Lung microvascular endothelial cell (primary cell): Measurements from ENCODE around the gene LAMTOR3. TPM values are rescaled to one million over a fixed set of nuclear protein-coding genes. Genes with fewer than 3 reads are reported as not detected.

Source experiments
- DNase-seq, 2 donors: peaks; one replicate each; pipeline versions ENCODE4 v3.0.0 to v3.0.0-alpha.2; 2010; ENCODE audit warnings: low read depth in 2 of 2
- total RNA-seq: library from RNA; depleted of rRNA; stranded (reverse); fragments of >200 nt; gene quantifications from 2 replicates; pipeline ENCODE4 v1.2.1, GENCODE V29; 2014

Gene LAMTOR3, protein sequence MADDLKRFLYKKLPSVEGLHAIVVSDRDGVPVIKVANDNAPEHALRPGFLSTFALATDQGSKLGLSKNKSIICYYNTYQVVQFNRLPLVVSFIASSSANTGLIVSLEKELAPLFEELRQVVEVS
- 13.7 and 19.2 TPM in 2 replicates for total RNA-seq

DNA sequence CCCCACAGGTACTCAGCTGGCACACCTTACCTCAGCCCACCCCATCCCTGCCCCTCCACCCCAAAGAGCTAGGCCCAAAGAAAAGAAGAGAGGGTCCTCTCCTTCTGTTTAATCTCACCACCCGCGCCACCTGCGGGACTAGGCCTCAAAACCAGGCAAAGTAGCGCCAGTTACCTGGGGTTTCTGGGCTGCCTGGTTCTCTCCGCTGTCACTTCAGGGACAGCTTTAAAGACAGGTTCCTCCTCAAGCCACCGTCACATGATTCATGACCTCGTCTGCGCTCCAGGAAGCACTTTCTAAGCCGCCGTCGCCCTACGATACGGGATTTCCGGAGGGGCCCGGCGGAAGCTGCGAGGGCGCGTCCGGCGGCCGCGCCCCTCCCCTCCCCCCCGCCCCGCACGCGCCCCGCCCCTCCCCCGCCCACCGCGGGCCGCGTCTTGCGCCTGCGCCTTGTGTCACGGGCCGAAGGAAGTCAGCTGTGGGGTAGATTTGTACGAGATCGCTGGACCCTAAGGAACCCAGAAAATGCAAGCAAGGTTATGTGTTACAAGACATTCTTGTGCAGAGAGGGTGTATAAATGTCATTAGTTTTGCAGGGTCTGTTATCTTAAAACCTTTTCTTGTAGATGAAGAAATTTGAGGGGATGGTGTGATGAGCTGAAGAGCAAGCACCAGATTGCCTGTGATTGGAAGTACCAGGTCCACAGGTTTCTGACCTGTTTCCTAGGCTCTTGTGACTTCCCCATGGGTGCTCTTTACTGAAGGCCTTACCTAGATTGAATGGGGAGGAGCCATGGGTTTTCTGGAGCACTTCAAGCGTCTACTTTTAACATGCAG is at the start of gene LAMTOR3:
TSS of gene LAMTOR3 (minus strand) at position 267 of the 837 bp plus-strand sequence. CDS start 464 bp downstream, outside the sequence.
- peak; percentile 87 to 92 for DNase-seq

DNA sequence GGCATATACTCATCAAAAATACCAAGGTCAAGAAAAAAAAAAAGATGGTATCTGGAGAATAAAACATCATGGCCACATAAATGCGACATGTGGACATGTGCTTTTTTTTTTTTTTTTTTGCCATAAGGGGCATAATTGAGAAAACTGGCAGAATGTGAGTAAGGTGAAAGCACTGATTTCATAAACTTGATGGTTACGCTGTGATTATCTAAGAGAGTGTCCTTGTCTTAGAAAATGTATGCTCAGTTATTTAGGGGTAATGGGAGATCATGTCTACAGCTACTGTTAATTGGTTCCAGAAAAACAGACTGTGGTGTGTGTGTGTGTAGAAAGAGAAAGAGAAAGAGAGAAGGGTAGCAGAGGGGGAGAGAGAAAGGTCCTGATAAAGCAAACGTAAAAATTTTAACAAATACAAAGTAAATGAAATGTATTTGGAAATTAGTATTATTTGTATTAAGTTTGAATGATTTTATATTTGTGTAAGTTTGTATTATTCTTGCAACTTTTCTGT is 44.1 kb upstream of the LAMTOR3 start:
- no peak for DNase-seq

DNA sequence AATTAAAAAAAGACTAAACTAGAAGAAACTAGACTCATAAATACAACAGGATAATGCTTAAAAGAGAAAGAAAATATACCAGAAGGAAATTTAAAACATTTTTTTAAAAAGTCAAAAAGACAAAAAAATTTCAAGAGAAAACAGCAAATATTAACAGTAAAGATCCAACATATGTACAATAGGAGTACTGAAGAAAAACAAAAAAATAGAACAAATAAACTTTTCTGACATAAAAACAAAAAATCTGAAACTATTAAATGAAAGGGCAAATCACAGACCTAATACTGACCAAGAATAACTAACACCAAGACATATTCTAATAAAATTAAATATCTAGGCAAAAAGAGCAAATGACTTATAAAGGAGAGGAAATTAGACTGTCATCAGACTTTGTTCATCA is 40.7 kb upstream of the LAMTOR3 start:
- peak in 1 of 2 donors; percentile 2 for DNase-seq

DNA sequence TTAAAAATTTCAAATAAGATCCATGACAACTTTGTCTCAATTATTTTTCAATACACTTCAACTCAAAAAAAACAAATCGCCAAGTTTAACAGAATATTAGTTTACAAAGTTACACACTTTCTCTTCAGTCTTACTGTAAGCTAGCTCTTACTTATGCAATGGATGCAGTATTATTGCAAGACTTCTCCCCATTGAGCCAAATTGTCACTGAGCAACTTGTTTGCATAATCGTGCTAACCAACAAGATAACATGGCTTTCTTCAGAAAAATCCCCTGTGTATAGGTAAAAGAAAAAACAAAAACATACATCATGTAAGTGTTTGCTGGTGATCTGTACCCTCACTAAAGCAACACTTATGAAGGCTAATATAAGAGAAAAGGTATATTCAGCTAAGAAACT is 33.3 kb upstream of the LAMTOR3 start:
- DNase-seq, result no peak

DNA sequence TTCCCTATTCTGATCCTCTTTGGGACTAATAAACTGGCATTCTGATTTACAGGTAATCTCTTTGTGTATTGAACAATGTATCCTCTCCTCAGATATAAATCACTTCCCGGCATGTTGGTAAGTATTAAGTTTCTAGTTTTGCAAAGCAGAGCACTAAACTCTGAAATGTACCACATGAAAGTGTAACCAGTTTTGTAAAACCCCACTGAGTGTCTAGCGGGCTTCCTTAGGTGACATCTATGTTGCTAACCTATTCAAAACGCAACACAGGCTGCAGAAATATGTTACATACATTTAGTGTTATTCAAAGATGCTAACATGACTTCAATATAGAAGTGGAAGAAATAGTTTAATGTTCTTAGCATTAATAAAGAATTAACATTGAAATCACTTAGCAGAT is 26.9 kb upstream of the LAMTOR3 start:
- DNase-seq, result no peak

DNA sequence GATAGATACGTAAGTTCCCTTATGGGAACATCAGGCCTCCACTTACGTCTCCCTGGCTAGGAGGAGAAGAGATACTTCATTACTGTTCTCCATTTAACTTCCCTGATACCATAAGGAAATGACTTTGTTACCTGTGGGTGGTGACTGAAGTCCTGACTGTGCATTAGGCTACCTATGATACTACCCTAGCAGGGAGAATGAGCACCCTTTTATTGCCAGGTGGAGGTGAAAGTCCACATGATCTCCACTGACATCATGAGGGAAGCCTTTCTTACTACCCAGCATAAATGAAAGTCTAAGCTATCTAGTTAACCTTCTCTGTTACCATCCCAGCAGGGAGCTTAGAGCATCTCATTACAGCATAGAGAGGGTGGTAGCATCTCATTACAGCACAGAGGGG is 24.4 kb upstream of the LAMTOR3 start:
- no peak for DNase-seq

DNA sequence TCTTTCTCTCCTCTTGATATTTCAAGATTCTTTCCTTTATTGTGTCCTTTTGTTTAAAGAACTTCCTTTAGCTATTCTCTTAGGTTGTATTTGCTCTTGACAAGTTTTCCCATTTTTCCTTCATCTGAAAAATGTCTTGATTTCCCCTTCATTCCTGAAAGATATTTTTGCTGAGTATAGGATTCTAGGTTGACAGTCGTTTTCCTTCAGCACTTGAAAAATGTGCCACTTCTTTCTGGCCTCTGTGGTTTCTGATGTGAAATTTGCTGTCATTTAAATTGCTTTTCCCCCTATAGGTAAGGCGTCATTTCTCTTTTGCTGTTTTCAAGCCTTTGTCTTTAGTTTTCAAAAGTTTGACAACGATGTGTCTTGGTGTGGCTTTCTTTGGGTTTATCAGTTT is 23.3 kb upstream of the LAMTOR3 start:
- no peak for DNase-seq

DNA sequence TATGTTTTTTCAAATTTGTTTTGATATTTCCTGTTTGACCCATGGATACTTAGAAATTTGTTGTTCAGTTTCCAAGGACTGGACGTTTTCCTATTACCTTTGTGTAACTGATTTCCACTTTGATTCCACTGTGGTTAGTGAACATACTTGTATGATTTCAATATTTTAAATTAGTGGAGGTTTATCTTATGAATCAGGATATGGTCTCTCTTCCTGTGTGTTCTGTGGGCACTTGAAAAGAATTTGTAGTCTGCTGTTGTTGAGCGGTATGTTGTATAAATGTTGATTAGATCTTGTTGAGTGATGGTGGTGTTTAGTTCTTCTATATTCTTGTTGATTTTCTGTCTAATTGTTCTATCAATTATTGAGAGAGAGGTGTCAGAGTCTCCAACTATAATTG is 21.2 kb upstream of the LAMTOR3 start:
- DNase-seq, result no peak

DNA sequence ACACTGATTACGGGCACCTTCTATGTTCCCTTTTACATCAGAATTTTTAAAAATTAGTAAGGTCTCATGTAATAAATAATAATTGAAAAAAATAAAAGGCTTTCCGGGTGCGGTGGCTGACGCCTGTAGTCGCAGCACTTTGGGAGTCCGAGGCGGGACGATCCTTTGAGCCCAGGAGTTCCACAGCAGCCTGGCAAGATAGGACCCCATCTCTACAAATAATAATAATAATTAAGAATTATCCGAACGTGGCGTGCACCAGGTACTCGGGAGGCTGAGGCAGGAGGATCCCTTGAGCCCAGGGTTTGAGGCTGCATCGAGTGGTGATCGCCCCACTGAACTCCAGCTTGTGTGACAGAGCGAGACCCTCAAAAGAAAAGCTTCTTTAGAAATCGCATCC is 771 bp upstream of the LAMTOR3 start:
- no peak for DNase-seq

DNA sequence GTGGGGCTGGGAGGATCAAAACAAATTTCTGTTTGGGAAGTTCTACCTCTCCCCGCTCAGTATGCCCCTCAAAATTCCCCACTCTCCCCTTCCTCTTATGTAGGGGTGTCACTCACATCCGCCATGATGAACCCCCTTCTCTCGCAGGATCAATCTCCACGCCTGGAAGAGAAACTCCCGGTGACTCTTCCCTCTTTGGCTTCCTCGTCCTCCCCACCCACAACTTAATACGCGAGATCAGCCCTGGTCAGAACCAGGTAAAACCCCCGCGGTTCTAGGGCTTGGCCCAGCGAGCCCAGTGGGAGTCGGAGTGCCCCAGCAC is 427 bp downstream of the LAMTOR3 start:
- DNase-seq, result peak; percentile 1 to 22

DNA sequence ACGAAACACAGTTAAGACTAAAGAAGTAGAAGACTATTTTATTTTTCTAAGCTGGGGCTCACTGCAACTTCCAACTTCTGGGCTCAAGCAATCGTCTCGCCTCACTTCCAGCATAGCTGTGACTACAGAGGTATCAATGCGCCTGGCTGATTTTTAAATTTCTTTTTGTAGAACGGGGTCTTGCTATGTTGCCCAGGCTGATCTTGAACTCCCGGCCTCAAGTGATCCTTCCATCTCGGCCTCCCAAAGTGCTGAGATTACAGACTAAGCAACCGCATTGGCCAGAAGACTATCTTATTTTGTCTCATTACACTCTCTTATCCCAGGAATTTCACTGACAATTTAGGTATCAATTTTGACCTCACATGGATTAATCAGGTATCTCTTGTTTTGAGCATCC is 1.2 kb downstream of the LAMTOR3 start:
- no peak for DNase-seq

DNA sequence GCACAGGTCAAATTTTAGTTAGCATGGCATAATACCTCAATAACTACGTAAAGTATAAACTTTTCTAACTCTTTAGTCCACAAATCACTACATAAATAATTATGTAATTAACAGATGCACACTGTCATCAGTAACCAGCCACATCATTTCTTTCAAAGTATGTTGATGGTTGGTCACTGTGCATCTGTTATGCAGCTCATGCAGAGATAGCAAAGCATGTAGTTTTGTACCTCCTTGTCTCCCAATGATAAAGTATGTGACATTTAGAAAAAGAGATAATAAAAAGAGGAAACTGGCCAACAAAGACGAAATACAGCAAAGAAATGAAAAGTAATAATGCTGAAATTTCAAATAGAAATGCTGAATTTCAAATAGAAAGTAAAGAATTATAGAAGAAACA is 2.9 kb downstream of the LAMTOR3 start:
- no peak for DNase-seq

DNA sequence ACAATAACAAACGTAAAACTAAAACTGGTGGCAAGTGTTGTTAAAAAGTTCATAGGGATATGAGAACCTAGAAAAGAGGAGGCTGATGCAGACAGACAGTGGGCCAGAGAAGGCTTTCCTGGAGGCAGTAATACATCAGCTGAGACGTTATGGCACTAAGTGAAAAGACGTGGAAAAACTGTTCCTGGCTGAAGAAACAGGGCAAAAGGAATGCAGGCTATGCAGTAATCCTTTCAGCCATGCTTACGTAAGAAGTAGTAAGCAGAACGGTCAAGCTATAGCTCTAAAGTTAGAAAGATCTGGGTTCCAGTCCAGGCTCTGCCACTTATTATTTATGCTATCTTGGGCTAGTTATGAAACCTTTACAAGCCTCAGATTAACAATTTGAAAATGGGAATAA is 6.4 kb downstream of the LAMTOR3 start:
- DNase-seq, result no peak

DNA sequence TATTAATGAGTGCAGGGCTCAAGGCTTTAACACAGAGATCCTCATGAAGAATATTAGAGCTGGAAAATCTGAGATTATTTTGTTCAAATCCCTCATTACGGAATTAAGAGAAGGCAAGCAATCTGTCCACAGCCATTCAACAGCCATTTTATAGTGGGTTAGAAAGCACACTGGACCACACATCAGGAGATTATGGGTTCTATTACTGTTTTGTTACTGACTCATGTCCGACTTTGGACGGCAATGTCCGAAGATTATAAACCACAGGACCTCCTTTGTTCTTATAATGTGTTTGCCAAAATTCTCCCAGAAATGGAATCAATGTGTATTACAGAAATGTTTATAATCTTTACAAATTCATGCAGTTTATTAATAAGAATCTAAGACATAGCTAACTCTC is 8.1 kb downstream of the LAMTOR3 start:
- peak in 1 of 2 donors; percentile 16 for DNase-seq

DNA sequence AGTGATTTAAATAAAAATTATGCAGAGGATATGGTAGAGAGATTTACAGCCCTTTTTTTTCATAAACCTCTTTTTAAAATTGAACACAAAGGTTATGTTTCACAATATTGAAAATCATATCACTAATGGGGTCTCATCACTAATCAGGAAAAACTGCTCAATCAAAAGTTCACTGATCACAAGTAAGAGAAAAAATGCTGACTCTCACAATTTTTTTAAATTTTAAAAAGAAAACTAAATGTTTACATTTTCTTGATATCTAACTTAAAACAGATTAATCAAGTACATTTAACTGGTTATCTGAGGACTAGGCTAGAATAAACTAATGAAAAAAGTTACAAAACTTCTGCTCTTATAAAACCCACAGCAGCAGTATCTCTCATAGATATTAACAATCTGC is 8.5 kb downstream of the LAMTOR3 start:
- no peak for DNase-seq

DNA sequence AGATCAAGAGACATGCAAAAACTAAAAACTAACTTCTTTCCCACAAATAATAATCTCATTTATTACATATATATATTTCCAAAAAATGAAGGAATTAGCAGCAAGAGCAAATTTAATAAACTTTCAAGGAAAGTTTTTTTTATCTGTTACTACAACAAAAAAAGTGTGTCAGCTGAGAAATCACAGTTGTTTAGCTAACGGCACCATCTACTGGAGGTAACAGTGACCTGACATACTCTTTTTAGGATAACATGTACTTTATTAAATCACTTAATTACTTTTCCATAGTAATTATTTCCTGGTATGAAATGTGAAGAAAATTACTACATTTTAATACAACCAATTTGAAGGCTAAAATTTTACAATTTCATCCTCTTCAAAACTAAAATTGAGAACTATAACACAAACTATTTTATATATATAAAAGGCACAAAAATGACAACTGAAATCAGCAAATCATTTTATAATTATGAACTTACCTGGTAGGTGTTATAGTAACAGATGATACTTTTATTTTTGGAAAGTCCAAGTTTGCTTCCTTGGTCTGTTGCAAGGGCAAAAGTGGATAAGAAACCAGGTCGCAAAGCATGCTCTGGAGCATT is 9.1 kb downstream of the LAMTOR3 start:
- DNase-seq, result peak; percentile 8 to 61

DNA sequence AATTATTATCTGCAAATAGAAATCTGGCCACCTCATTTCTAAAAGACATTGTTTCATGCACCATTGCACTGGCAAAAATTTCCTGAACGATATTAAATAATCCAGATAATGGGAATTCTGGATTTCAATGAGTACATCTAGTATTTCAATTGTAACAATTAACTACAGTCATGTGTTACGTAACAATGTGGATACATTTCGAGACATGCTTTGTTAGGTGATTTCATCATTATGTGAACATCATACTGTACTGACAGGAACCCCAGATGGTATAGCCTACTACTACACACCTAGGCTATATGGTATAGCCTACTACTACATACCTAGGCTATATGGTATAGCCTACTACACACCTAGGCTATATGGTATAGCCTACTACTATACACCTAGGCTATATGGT is 14.8 kb downstream of the LAMTOR3 start:
- no peak for DNase-seq

DNA sequence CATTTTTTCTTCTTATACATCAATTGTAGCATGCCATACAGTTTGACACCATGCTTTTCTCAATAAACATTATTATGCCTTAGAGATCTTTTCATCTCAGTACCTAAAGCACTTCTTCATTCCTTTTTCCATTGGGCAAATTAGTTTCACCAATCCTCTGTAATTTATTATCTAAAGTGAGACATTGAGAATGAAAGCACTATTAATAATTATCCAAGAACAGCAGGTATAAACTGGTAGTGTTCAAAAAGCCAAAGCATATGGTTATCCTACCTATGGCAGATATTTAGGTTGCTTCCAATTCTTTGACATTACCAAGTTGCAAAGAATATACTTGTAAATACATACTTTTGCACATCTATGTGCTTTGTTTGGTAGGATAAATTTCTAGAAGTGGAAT is 15.6 kb downstream of the LAMTOR3 start:
- DNase-seq, result no peak

DNA sequence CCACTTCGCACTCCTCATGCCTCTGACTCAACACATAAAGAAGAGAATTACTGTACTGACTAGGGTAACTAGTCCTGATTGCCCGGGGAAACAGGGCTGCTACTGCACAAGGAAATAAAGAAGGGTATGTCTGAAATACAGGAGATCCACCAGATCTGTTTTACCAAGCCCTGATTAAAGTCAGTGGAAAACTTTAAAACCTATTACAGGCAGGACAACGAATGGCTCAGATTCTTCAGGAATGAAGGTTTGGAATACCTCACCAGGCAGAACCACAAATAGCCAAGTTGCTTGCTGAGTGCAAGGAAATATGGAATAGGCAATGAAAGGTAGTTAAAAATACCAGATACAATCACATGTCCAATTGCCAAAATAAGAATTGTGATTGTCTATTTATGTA is 17.3 kb downstream of the LAMTOR3 start:
- DNase-seq, result no peak

DNA sequence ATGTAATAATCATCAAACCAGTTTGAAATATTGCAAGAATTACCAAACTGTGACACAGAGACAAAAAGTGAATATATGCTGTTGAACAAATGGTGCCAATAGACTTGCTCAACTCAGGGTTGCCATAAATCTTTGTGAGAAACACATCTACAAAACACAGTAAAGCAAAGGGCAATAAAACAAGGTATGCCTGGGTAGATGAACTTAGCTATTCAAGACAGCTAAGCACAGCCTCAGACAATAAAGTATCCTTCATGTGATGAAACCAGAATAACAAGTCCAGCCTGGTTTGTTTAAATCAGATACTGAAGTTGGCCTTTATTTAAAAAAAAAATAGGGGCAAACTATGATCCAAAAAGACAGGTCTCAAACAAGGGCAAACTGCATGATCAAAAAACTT is 19.2 kb downstream of the LAMTOR3 start:
- no peak for DNase-seq

DNA sequence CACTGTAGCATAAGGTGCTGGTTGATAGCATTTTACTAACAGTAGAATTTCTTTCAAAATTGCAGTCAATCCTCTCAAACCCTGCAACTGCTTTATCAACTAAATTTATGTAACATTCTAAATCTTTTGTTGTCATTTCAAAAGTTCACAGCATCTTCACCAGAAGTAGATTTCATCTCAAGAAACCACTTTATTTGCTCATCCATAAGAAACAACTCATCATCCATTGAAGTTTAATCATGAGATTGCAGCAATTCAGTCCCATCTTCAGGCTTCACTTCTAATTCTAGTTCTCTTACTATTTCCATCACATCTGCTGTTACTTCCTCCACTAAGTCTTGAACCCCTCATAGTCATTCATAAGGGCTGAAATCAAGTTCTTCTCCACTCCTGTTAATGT is 21.7 kb downstream of the LAMTOR3 start:
- DNase-seq, result no peak

DNA sequence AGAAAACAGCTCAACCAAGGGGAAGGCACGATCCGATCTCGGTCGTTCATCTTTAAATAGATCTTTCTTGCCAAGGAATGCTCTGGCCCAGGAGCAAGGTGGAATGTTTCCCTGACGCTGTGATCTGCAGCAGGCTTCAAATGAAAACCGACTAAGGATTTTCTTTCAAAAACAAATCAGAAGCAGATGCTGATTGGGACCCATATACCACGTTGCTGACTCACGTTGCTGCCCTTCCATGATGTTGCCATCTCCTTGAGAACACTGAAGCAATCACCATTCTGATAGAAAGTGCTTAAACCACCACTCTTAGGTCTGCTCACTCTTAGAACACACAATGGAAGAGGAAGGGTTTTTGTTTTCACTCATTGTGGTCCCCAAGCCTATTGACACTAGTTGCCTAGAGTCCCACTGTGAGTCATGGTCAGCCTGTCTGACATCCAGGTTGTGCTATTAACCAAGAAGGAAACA is 26.1 kb downstream of the LAMTOR3 start:
- no peak for DNase-seq

DNA sequence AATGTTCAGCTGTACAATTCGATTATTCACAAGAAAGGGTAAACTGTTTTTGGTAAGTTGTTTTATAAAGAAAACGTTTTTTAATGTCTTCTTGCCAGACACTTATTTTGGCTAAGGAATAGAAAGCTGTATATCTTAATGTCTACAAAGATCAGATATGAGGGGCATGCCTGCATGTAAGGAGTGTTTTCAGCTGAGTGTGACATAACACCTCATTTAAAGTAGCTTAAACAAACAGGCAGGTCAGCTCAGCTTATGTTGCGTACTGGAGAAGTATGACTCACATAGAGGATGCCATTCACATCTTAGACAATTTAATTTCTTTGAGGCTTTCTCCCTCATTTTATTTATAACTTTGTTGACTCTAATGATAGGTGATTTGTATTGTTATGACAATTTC is 30.4 kb downstream of the LAMTOR3 start:
- peak in 1 of 2 donors; percentile 16 for DNase-seq
